HG03378 (cell line): ENCODE measurements around the gene NAA40.

Experiments
- ATAC-seq: cut with Tn5 transposase; IDR thresholded peaks from one replicate; pipeline ENCODE4 v1.9.1; 2021; ENCODE audit warnings: mild to moderate bottlenecking, moderate library complexity; ENCODE audit not compliant: unreplicated experiment

NAA40 gene

GRCh38 chr11:64006398-64006797, 67.6 kb downstream of the NAA40 start:
- ATAC-seq: no peak
